Upper lobe of right lung (tissue), 1 donor: ENCODE results near the gene PAPOLG. TPM values are rescaled to one million over a fixed set of nuclear protein-coding genes. Genes with fewer than 3 reads are reported as not detected.

Experiments
- ATAC-seq: fragments of 200-7000 bp; cut with Tn5 transposase; one replicate; pipeline ENCODE4 v1.9.1; 2020; ENCODE audit warnings: mild to moderate bottlenecking, moderate library complexity
- DNase-seq: peaks from one replicate; pipeline ENCODE4 v3.0.0-alpha.2; 2020
- H3K27ac ChIP-seq: fragments of 200-600 bp; one replicate; pipeline ENCODE4 v1.8.0; 2022
- H3K27me3 ChIP-seq: fragments of 200-600 bp; one replicate; pipeline ENCODE4 v1.8.0; 2022; ENCODE audit warnings: mild to moderate bottlenecking
- H3K36me3 ChIP-seq: fragments of 200-600 bp; one replicate; pipeline ENCODE4 v1.8.0; 2022
- H3K4me1 ChIP-seq: fragments of 200-600 bp; one replicate; pipeline ENCODE4 v1.8.0; 2022
- H3K4me3 ChIP-seq: fragments of 200-600 bp; one replicate; pipeline ENCODE4 v1.8.0; 2022; ENCODE audit warnings: mild to moderate bottlenecking
- H3K9me3 ChIP-seq: fragments of 200-600 bp; one replicate; pipeline ENCODE4 v1.8.0; 2022
- intact Hi-C: fragments of 100-400 bp; cut with DNase I; formaldehyde crosslinking; loops from one replicate; pipeline ENCODE4 v1.11.0; 2022
- total RNA-seq: library from RNA; stranded (reverse); fragmentation: NEBNext Ultra II Directional; extraction: Animal tissue kit (Norgen Biotek cat#: 25700); gene quantifications from one replicate; pipeline ENCODE4 v1.2.1, GENCODE V29; 2021
- TF ChIP-seq, protein P1 (sequence below): fragments of 200-600 bp; IDR thresholded peaks from one replicate; pipeline ENCODE4 v1.8.0; 2022; ENCODE audit warnings: antibody characterized with exemption
- donor health status: DM: no; HTN: yes; CAD: no; lungs with severe emphysema.

PAPOLG gene
- total RNA-seq, 1 donor from 2014 or later = 13.3 TPM

DNA sequence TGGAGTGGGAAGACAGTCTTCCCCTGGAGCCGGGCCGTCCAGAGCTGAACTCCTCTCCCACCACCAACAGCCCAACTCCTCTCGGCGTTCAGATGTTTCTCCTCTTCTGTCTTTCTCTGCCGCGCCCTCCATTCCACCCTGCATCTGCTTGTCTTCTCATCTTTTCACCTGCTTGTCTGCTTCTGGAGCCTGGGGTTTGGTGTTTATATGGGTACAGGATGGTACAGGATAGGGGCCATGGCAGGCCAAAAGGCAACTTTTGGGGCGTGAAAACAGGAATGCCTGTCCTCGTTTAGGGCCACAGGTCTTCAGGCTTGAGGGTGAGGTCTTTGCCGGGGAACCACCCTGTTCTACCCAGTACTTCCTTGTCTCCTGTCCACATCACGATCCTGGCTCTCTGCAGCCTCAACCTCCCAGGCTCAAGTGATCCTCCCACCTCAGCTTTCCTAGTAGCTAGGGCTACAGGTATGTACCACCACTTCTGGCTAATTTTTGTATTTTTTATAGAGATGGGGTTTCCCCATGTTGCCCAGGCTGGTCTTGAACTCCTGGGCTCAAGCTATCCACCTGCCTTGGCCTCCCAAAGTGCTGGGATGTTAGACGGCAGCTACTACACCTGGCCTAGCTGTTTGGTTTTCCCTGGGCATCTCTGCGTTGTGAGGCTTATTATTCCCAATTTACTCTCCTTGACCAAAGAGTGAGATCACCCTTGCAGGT is 64.5 kb downstream of the PAPOLG start:
- ATAC-seq = no peak

DNA sequence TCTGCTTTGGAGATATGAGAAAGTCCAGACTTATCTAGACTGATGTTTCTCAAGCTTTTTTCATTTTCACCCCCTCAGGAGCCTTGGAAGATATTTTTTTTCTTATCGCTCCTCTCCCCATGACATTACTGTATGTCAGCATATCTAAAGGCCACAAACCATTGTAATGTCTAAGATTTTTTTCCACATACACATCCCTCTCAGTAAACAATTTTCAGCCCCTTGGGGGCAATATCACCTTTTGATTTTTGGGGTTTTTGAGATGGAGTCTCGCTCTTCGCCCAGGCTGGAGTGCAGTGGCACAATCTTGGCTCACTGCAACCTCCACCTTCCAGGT is 65.0 kb downstream of the PAPOLG start:
- Histone ChIP-seq H3K36me3 (no peaks in the 10 kb centered on the region), H3K27ac (no peak overlapping the region), H3K27me3 (no peaks in the 10 kb centered on the region), H3K9me3 (no peaks in the 10 kb centered on the region), H3K4me1 (no peaks in the 10 kb centered on the region), H3K4me3 (no peak overlapping the region)
- no peak for ATAC-seq
- TF ChIP-seq, protein P1, sequence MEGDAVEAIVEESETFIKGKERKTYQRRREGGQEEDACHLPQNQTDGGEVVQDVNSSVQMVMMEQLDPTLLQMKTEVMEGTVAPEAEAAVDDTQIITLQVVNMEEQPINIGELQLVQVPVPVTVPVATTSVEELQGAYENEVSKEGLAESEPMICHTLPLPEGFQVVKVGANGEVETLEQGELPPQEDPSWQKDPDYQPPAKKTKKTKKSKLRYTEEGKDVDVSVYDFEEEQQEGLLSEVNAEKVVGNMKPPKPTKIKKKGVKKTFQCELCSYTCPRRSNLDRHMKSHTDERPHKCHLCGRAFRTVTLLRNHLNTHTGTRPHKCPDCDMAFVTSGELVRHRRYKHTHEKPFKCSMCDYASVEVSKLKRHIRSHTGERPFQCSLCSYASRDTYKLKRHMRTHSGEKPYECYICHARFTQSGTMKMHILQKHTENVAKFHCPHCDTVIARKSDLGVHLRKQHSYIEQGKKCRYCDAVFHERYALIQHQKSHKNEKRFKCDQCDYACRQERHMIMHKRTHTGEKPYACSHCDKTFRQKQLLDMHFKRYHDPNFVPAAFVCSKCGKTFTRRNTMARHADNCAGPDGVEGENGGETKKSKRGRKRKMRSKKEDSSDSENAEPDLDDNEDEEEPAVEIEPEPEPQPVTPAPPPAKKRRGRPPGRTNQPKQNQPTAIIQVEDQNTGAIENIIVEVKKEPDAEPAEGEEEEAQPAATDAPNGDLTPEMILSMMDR = no peak
- intact Hi-C loops = no loop called here
- no peak for DNase-seq

More for the DNA sequence above, 64.5 kb downstream of the PAPOLG start:
- Histone ChIP-seq H3K4me1 (no peaks in the 10 kb centered on the region), H3K36me3 (no peaks in the 10 kb centered on the region), H3K27ac (no peak overlapping the region), H3K4me3 (no peak overlapping the region), H3K9me3 (no peaks in the 10 kb centered on the region), H3K27me3 (no peaks in the 10 kb centered on the region)
- no peak for DNase-seq
- TF ChIP-seq, protein P1 = no peak
- intact Hi-C loops = no loop called here

DNA sequence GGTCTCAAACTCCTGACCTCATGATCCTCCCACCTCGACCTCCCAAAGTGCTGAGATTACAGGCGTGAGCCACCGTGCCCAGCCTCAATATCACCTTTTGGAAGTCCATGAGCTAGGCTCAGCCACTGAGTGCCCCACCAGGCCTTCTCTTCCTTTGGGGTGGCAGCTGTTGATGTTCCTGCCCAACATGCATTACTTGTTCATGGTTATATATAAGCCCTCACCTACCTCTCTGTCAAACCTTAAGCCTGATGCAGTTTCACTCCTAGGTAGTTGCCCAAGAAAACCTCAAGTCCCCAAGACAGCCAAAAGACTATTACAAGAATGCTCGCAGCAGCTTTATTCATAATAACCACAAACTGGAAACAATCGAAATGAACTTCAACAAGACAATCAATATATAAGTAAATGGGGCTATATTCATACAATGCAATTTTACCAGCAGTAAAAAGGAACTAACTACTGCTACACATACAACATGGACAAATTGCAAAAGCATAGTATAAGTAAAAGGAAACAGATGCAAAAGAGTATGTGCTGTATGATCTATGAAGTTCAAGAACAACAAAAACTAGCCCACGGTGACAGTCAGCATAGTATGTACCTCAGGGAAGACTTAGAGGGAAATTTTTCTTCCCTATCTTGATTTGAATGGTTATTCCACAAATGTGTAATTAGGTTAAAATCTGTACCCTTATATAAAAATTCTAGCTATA is 65.7 kb downstream of the PAPOLG start:
- TF ChIP-seq, protein P1 = no peak
- no peaks in the 10 kb centered on the region for H3K27me3 ChIP-seq
- DNase-seq = no peak
- no peak overlapping the region for H3K27ac ChIP-seq
- H3K9me3 ChIP-seq = no peaks in the 10 kb centered on the region
- no peaks in the 10 kb centered on the region for H3K36me3 ChIP-seq
- ATAC-seq = no peak
- intact Hi-C loops = no loop called here
- H3K4me1 ChIP-seq = no peaks in the 10 kb centered on the region
- no peak overlapping the region for H3K4me3 ChIP-seq

DNA sequence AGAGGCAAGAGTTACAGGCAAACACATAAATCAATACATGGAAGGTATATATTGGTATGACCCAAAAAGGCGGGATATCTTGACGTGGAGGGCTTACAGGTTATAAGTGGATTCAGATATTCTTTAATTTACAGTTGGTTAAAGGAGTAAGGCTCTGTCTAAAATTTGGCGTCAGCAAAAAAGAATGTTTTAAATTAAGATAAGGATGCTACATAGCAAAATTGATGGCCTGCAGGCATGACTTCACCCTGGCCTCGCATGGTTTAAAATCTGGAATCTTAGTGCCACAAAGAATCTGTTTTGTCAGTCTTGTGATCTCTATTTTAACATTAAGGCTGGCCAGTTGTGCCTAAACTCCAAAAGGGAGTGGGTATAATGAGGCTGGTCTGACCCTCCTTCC is 66.9 kb downstream of the PAPOLG start:
- no peaks in the 10 kb centered on the region for H3K9me3 ChIP-seq
- no peak overlapping the region for H3K4me3 ChIP-seq
- H3K36me3 ChIP-seq = no peaks in the 10 kb centered on the region
- H3K27ac ChIP-seq = no peak overlapping the region
- intact Hi-C loops = no loop called here
- no peaks in the 10 kb centered on the region for H3K4me1 ChIP-seq
- TF ChIP-seq, protein P1 = no peak
- no peaks in the 10 kb centered on the region for H3K27me3 ChIP-seq
- ATAC-seq (no peak), DNase-seq (no peak)

DNA sequence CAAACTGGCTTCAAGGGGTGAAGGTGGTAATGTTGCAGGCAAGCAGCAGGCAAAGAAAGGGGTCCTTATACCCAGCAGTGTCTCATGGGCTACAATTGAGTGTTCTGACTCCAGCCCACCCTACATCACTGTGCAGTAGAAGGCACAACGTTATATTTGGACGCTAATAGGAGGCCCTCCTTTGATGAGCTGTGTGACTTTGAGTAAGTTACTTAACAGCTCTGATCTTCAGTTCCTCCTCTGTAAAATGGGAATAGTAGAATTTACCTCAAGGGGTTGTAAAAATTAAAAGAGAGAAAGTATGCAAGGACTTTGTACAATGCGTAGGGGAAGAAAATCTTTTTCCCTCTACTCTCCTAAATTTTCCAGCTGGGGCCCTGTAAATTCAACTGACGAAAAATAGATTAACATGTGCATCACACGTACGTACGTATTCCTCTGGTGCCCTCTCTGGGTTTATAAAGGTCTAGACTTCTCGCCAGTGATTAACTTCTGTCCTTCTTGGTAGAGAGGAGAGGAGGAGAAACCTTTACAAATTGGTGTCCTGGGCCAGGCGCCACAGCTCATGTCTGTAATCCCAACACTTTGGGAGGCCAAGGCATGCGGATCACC is 67.7 kb downstream of the PAPOLG start:
- no peak overlapping the region for H3K27ac ChIP-seq
- intact Hi-C loops = no loop called here
- TF ChIP-seq, protein P1 = no peak
- ATAC-seq = no peak
- no peaks in the 10 kb centered on the region for H3K4me1 ChIP-seq
- no peak overlapping the region for H3K4me3 ChIP-seq
- H3K27me3 ChIP-seq = no peaks in the 10 kb centered on the region
- no peaks in the 10 kb centered on the region for H3K36me3 ChIP-seq
- H3K9me3 ChIP-seq = no peaks in the 10 kb centered on the region
- no peak for DNase-seq
